ENCODE results near the gene HIBADH. TPM values are rescaled to one million over a fixed set of nuclear protein-coding genes. Genes with fewer than 3 reads are reported as not detected.

Gene HIBADH
- total RNA-seq, 4 donors from 2014 or later = 18.0 to 74.8 (median 41.2) TPM

GRCh38 chr7:27634671-27635493 lies 27.8 kb downstream of the HIBADH start:
- Histone ChIP-seq H3K4me3 (no peak overlapping the region), H3K9me3 (no peaks in the 10 kb centered on the region), H3K4me1 (peaks cover 0 to 22% (median 0%) of the 10 kb centered on the region in 4 donors), H3K36me3 (no peaks in the 10 kb centered on the region), H3K27me3 (no peaks in the 10 kb centered on the region), H3K27ac (no peak overlapping the region)
- no peak for DNase-seq
- intact Hi-C loops (cut with DNase I; ENCODE audit: low total_unique reads) = no loop called here
- 75 to 77% methylated on average over 2 to 3 of the region's 3 CpGs for WGBS, 2 donors (ENCODE audit: low coverage in 1 of 2)
- in situ Hi-C loops (cut with MboI; ENCODE audit: low pct_ligation_motif_present in 1 of 4, low pct_unique_long_range_greater_than_20kb in 1 of 4, low sequenced_read_pairs in 3 of 4) = no loop called here
- TF ChIP-seq POLR2A (IDR thresholded peaks at IDR 0.05) = no peak
- no peak for TF ChIP-seq EP300 (IDR thresholded peaks at IDR 0.05; ENCODE audit: low read depth)
- no peak for TF ChIP-seq POLR2AphosphoS5 (IDR thresholded peaks at IDR 0.05)
- TF ChIP-seq, protein P1, sequence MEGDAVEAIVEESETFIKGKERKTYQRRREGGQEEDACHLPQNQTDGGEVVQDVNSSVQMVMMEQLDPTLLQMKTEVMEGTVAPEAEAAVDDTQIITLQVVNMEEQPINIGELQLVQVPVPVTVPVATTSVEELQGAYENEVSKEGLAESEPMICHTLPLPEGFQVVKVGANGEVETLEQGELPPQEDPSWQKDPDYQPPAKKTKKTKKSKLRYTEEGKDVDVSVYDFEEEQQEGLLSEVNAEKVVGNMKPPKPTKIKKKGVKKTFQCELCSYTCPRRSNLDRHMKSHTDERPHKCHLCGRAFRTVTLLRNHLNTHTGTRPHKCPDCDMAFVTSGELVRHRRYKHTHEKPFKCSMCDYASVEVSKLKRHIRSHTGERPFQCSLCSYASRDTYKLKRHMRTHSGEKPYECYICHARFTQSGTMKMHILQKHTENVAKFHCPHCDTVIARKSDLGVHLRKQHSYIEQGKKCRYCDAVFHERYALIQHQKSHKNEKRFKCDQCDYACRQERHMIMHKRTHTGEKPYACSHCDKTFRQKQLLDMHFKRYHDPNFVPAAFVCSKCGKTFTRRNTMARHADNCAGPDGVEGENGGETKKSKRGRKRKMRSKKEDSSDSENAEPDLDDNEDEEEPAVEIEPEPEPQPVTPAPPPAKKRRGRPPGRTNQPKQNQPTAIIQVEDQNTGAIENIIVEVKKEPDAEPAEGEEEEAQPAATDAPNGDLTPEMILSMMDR (IDR thresholded peaks at IDR 0.05) = no peak

DNA sequence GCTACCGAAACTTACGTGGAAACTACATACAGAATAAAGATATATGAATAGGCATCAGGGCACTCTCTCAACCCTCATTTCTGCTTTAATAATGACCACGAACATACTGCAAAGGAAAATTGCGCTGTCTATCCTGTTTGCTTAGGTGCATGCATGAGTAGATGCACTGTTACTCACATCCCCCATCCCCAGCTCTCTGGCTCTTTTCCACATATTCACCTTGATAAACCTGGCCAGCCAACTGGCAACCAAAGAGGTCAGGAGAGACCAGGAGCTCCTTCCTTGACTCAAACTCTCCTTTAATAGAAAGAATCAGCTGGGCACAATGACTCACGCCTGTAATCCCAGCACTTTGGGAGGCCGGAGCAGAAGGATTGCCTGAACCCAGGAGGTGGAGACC lies 29.6 kb downstream of the HIBADH start:
- TF ChIP-seq POLR2A (IDR thresholded peaks at IDR 0.05) (no peak), EP300 (IDR thresholded peaks at IDR 0.05; ENCODE audit: low read depth) (no peak), POLR2AphosphoS5 (IDR thresholded peaks at IDR 0.05) (no peak)
- TF ChIP-seq, protein P1 (IDR thresholded peaks at IDR 0.05) = no peak
- DNase-seq = no peak
- intact Hi-C loops (cut with DNase I; ENCODE audit: low total_unique reads) = no loop called here
- H3K4me3 ChIP-seq = no peak overlapping the region
- no peaks in the 10 kb centered on the region for H3K27me3 ChIP-seq
- H3K9me3 ChIP-seq = no peaks in the 10 kb centered on the region
- in situ Hi-C loops (cut with MboI; ENCODE audit: low pct_ligation_motif_present in 1 of 4, low pct_unique_long_range_greater_than_20kb in 1 of 4, low sequenced_read_pairs in 3 of 4) = no loop called here
- WGBS, 2 donors (ENCODE audit: low coverage in 1 of 2) = 78 to 88% methylated on average over 6 of the region's 6 CpGs
- H3K27ac ChIP-seq = no peak overlapping the region
- H3K36me3 ChIP-seq = no peaks in the 10 kb centered on the region
- peaks cover 0 to 22% (median 0%) of the 10 kb centered on the region in 4 donors for H3K4me1 ChIP-seq

- intact Hi-C loops (cut with DNase I; ENCODE audit: low total_unique reads) = no loop called here
- peaks cover 0 to 19% (median 0%) of the 10 kb centered on the region in 4 donors for H3K4me1 ChIP-seq
- H3K27ac ChIP-seq = no peak overlapping the region
- TF ChIP-seq POLR2A (IDR thresholded peaks at IDR 0.05) (no peak), EP300 (IDR thresholded peaks at IDR 0.05; ENCODE audit: low read depth) (no peak)
- H3K27me3 ChIP-seq = no peaks in the 10 kb centered on the region
- no peaks in the 10 kb centered on the region for H3K36me3 ChIP-seq
- DNase-seq = no peak
- no peaks in the 10 kb centered on the region for H3K9me3 ChIP-seq
- H3K4me3 ChIP-seq = no peak overlapping the region
- WGBS, 2 donors (ENCODE audit: low coverage in 1 of 2) = 89% methylated on average over 1 of the region's 1 CpG; no CpG with 5 or more reads in 1 of the 2 donors
- in situ Hi-C loops (cut with MboI; ENCODE audit: low pct_ligation_motif_present in 1 of 4, low pct_unique_long_range_greater_than_20kb in 1 of 4, low sequenced_read_pairs in 3 of 4) = no loop called here
These were observed 31.3 kb downstream of the HIBADH start for GRCh38 chr7:27631391-27631790.

DNA sequence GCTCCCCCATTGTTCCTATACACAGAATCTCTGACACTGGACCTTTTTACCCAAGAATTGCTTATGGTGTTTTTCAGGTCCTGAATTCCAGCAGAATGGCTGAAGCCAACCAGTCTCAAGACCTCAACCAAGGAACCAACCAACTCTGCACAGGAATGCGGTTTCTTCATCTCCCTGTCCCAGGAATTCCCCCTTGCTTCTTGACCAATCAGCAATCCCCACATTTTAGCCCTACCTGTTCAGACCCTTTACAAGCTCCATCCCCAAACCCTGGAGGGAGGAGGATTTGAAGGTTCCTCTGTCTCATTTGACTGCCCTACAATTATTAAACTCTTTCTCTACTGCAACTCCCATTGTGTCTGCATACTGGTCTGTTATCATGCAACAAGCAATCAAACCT lies 35.5 kb downstream of the HIBADH start:
- in situ Hi-C loops (cut with MboI; ENCODE audit: low pct_ligation_motif_present in 1 of 4, low pct_unique_long_range_greater_than_20kb in 1 of 4, low sequenced_read_pairs in 3 of 4) = no loop called here
- WGBS, 2 donors (ENCODE audit: low coverage in 1 of 2) = 95% methylated on average over 1 of the region's 1 CpG; no CpG with 5 or more reads in 1 of the 2 donors
- H3K9me3 ChIP-seq = no peaks in the 10 kb centered on the region
- TF ChIP-seq EP300 (IDR thresholded peaks at IDR 0.05; ENCODE audit: low read depth) (no peak), POLR2A (IDR thresholded peaks at IDR 0.05) (no peak), POLR2AphosphoS5 (IDR thresholded peaks at IDR 0.05) (no peak)
- TF ChIP-seq, protein P1 (IDR thresholded peaks at IDR 0.05) = no peak
- DNase-seq = no peak
- H3K27ac ChIP-seq = no peak overlapping the region
- H3K27me3 ChIP-seq = no peaks in the 10 kb centered on the region
- H3K4me1 ChIP-seq = no peaks in the 10 kb centered on the region
- no peak overlapping the region for H3K4me3 ChIP-seq
- H3K36me3 ChIP-seq = no peaks in the 10 kb centered on the region
- intact Hi-C loops (cut with DNase I; ENCODE audit: low total_unique reads) = no loop called here
